HG03196 (cell line): ENCODE data around the gene MAPK4.
"Not testable (repeated sequence)": the region's sequence is repeated elsewhere in the genome, so short reads cannot be mapped to it uniquely, and the experiment has no call there.

Source experiments
- ATAC-seq: cut with Tn5 transposase; IDR thresholded peaks from one replicate; pipeline ENCODE4 v1.9.1; 2021; ENCODE audit not compliant: unreplicated experiment

Gene MAPK4

DNA sequence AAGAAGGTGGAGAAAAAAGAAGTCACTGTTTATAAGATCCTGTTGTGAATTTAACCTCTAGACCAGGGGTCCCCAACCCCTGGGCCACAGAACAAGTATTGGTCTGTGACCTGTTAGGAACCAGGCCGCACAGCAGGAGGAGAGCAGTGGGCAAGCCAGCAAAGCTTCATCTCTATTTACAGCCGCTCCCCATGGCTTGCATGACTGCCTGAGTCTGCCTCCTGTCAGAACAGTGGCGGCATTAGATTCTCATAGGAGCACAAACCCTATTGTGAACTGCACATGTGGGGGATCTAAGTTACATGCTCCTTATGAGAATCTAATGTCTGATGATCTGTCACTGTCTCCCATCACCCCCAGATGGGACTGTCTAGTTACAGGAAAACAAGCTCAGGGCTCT, 13.3 kb downstream of the MAPK4 start:
- not testable (repeated sequence) for ATAC-seq

DNA sequence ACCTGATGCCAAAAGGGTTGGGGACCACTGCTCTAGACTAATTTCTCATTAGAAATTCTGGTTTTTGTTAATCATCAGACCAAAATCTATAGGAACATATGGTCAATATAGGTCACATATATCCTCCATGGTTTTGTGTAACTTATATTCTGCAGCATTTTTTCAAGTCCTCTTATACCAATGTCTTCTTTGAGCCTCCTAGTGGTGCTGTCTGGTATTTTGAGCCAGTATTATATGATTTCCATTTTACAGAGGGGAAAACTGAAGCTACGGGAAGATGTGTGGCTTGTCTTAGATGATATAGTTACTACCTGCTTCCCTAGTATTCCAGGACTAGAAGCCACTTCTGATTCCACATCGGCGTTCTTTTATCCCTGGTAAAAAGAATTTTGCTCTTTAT, 13.8 kb downstream of the MAPK4 start:
- ATAC-seq = no peak

DNA sequence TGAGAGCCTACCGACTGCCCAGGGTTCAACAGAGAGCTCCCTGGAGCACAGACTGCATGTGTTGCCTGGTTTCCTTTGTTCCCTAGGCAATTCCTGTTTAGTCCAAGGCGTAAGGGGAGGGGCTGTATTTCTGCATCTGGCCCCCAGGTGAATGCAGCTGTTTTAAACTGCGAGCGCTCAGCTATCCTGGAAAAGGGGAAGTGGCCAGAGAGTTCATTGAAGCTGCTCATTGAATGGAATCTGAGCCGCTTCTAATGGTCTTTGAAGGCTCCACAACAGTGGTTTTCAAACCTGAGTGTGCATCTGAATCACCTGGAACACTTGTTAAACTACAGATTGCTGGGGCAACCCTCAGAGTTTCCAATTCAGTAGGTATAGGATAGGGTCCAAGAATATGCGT, 18.1 kb downstream of the MAPK4 start:
- ATAC-seq = no peak

DNA sequence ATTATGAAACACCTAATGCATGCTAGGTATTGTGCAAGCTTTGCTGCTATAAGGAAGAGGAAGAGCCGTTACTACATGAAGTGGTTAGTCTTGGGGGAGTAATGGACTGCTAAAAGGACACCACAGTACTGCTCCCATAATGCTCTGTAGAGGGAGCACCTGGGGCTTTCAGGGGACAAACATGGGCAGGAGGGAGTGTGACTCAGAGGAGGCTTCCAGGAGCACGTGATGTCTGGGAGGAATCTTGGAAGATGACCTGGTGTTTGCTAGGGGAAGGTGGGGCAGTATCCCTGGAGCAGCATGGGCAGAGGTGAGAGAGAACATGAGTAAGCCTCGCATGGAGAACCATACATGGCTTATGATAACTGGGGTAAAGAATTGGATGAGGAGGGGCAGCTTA, 18.8 kb downstream of the MAPK4 start:
- no peak for ATAC-seq

DNA sequence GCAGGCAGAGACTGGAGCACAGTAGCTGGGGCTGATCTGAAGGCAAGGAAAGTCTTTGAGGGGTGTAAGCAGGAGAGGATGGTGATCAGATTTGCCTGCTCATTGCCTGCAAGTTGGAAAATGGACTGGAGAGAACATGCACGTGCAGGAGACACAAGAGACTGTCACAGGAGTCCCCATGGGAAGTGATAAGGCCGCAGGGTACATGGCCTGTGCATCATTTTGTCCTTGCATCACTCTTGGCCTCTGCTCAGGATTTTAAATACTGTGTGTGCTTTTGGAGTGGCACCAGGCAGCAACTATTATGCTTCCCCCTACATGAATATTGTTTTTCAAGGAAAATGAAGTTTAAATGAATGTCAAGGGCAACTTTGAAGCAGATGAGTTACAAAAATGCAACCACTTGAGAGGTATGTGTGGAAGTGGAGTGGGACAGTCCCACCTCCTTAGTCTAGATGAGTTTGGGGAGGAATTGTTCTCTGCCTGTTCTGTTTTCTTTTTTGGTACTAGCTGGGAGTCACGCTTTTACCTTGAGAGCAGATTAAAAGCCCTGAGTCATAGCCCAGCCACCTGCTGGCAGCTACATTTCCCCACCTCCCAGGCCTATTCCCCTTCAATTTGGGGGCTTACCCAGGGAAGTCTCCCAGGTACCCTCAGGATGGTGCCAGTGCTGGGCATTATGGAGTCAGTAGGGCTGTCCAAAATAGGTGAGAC, 19.3 kb downstream of the MAPK4 start:
- no peak for ATAC-seq

DNA sequence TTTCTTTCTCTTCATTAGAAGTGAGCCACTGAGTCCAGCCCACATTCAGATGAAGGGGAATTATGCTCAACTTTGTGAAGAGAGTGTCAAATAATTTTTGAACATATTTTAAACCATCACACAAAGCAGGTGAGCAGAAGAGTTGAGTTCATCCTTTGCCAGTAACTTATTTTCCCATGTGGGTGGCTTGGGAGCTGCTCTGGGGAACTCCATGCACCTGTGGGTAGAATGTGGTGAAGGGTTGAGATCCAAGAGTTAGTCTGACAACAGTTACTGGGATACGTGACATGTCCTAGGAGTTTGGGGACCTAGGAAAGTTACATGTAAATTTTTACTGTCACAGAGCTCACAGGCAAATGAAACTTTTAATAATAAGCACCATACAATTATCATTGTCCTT, 21.6 kb downstream of the MAPK4 start:
- no peak for ATAC-seq

DNA sequence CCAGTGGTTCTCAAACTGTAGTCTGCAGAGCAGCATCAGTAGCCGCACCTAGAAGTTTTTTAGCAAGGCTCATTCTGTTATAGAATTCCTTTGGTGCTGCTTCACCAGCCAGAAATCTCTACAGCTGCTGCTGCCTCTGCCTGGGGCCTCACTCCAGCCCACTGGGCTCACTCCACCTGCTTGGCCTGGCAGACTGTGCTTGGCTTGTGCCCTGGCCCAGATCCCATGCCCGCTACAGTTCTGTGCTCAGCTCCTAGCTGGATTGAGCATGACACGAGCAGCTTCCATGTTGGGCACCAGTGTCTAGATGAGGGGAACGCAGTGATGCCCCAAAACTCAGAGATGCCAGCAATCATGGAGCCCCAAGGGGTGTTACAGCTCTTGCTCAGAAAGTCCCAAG, 22.6 kb downstream of the MAPK4 start:
- ATAC-seq = no peak

DNA sequence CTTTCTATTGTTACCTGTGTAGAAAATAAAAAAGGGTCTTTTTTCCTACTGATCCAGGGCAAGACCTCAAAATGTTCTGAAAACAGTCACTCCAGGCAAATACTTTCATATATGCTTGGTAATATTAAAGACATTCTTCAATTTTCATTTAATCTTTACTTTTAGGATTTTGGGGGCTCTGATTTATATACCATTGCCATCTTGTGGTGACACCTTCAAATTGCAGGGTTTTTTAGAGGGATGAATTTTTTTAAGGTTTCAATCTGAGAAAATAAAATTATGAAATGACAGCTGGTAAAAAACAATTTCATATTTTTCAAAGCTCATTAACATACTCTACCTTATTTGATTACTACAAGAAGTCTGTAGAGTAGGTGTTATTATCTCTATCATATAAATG, 26.8 kb downstream of the MAPK4 start:
- no peak for ATAC-seq

DNA sequence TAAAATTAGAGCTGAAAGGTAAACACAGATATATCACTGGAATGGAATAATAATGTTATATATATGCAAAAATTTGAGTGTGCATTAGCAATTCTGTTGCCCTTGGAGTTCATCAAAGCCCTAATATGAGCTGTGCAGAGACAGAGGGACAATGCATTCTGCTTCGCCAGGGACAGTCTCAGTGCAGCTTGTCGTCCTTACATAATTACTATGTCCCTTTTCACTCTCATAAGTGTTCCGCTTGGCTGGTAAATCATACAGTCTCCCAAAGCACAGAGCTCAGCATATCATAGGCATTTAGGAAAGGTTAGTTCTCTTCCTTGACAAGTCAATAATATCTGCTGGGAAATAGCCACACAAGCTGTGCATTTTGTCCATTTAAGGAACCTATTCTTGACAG, 30.7 kb downstream of the MAPK4 start:
- ATAC-seq = no peak

DNA sequence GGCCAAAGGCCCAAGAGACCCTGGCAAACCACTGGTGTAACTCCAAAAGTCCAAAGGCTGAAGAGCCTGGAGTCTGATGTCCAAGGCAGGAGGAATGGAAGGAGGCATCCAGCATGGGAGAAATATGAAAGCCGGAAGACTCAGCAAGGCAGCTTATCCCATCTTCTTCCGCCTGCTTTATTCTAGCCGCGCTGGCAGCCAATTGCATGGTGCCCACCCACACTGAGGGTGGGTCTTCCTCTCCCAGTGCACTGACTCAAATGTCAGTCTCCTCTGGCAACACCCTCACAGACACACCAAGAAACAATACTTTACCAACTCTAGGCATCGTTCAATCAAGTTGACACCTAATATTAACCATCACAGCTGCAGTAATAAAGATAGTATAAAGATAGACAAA, 34.1 kb downstream of the MAPK4 start:
- no peak for ATAC-seq

DNA sequence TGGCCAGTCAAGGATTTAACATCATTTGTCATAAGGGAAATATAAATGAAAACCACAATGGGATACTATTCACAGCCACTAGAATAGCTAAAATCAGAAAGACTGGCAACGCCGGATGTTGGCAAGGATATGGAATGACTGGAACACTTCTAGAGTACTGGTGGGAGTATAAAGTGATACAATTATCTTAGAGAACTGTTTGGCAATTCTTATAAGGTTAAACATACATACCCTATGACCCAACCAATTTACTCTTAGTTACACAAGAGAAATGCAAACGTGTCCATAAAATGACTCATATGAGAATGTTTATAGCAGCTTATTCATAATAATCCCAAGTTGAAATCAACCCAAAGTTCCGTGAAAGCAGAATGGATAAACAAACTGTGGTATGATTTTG, 35.1 kb downstream of the MAPK4 start:
- ATAC-seq = no peak

DNA sequence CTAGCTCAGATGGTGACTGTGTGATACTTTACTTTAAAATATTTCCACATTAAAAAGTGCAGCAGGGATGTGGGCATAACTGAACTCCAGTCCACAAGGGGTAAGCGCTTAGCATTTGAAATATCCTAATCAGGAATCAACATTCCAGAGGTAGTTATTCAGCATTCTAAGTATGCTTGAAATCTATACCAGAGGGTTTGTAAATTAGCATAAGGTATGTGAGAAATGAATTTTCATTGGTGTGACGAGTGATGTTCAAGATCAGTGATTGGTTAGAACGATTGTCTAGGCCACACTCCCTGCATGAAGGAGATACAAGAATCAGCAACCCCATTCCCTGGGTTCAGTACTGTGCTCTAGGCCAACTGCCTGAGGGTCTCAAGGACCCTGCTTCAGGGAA, 42.6 kb downstream of the MAPK4 start:
- no peak for ATAC-seq

DNA sequence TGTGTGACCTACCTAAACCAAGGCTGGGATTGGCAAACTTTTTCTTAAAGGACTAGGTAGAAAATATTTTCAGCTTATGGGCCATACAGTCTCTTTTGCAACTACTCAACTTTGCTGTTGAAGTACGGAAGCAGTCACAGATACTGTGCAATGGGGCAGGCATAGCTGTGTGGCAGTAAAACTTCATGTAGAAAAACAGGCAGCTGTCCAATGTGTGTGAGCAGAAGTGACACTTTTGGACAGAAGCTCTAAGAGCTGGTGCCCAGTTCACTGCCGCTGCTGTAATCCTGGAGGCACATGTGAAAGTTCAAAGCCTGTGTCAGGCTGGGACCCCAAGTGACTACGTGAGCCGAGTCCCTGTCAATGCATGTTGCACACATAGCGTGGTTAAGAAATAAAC, 46.7 kb downstream of the MAPK4 start:
- no peak for ATAC-seq

DNA sequence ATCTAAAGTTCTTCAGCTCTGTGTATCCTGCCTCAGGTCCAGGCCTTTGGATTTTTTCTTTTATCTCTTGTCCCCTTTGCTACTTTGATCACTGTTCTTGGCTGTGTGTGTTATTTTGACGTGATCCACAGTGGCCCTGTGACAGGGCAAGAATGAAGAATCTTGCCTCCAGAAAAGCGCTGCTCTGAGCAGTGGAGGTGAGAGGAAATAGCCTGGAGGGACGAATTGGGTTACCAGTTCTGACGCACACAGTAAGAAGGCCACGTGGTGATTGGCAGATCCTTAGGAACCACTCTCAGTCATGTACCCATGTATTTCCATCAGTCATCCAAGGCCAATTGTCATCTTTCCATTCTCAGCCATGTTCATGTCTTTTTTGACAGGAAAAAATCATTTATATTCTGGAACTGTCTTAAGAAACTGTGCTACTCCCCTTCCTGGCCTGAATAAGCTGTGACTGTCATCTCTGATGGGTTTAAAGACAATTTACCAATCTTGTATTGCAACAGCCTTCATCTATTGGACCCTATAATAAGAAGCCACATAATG, 47.6 kb downstream of the MAPK4 start:
- ATAC-seq = no peak

DNA sequence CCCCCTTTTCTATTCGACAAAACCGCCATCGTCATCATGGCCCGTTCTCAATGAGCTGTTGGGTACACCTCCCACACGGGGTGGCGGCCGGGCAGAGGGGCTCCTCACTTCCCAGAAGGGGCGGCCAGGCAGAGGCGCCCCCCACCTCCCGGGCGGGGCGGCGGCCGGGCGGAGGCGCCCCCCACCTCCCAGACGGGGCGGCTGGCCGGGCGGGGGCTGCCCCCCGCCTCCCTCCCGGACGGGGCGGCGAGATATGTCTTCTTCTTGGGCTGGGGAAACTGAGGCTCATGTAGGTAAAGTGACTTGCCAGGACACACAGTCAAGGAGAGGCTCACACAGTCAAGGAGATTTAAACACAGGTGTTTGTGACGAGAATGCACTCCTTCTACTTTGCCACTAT, 49.3 kb downstream of the MAPK4 start:
- not testable (repeated sequence) for ATAC-seq

DNA sequence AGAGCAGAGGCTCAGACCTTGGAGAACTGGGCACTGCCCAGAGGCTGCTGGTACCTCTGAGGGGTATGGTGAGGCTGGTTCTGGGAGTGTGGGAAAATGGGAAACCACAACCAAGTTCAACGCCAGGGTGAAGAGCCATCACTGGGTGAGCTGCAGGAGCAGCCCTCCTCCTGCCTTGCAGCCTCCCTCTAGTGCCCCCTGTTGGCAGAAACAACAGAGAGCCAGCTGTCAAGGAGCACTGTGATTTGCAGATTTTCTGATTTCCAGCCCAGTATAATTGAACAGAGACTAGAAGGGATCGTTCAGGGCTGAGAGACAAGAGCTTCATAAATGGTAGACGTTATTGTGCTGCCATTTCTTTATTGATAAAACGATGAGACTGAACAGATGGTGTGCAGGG, 50.5 kb downstream of the MAPK4 start:
- ATAC-seq = no peak

DNA sequence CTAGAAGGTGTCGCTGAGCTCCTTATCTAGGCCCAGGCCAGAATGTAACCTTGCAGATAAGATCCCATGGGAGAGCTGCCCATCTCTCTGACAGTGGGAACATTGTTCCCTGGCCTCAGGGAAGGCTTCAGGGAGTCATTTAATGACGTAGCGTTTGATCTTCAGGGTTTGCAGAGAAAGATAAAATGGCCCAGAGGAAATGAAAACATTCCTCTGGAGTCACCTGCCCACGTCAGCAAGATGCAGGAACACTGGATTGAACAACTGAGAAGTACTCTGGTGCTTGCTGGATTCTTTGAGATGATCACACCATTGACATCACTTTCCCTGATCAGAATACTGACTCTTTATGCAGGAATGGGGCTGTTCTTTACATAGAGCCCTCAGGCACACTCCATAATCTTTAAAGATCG, 51.6 kb downstream of the MAPK4 start:
- ATAC-seq = no peak

DNA sequence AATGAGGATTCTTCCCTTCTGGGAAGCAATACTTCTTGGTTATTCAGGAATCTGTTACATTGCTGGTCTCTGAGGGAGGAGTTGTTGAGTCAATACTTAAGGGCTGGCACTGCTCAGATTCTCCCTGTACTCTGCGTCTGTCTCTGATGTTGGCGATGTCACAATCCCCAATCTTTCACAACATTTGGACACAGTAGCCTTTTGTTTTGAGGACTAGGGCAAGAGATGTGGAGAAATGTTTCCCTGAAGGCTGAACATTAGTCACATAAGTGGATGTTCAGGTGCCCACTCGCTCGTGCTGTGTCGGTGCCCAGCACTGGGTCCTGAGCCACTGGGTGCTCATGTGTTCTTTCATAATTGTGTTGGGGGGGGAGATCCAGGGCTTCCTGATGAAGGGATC, 55.0 kb downstream of the MAPK4 start:
- no peak for ATAC-seq

DNA sequence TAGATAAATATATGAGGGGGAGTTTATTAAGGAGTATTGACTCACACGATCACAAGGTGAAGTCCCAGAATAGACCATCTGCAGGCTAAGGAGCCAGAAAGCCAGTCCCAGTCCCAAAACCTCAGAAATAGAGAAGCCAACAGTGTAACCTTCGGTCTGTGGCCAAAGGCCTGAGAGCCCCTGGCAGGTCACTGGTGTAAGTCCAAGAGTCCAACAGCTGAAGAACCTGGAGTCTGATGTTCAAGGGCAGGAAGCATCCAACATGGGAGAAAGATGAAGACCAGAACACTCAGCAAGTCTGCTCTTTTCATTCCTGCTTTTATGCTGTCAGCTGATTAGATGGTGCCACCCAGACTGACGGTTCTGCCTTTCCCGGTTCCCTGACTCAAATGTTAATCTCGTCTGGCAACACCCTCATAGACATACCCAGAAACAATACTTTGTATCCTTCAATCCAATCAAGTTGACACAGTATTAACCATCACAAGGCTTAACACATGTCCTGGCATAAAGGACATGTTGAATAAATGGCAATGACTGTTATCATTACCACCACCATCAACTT, 56.7 kb downstream of the MAPK4 start:
- no peak for ATAC-seq

DNA sequence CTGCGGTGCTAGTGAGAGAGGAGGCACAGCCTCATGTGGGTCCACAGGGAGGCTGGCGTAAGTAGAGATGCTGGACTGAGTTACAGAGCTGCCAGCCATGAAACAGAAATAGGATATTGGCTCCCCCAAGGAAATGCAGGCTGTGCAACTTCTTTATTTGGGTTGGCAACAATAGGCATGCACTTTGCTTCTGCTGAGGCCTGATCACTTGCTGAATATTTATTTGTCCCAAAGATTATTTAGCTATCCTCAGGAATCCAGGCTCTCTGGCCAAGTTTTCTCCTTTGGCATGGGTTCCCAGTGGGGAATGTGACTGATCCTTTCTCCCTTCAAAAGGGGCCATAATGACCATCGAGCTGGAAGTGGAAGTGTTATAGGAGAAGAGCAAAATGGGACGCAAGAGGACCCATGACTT, 60.0 kb downstream of the MAPK4 start:
- ATAC-seq = no peak

DNA sequence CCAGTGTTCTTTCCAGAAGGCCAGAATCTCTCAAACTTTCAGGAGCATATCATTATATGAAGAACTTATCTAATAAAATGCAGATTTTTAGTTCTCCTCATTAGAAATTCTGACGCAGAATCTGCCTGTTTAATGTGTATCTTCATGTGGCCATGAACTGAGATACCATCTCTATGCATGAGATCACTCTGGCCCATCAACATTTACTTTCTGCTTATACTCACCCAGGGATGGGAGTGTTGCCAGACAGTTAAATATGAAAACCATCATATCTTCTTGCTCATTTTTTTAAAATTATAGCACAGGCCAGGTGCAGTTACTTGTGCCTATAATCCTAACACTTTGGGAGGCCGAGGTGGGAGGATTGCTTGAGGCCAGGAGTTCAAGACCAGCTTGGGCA, 60.4 kb downstream of the MAPK4 start:
- no peak for ATAC-seq

DNA sequence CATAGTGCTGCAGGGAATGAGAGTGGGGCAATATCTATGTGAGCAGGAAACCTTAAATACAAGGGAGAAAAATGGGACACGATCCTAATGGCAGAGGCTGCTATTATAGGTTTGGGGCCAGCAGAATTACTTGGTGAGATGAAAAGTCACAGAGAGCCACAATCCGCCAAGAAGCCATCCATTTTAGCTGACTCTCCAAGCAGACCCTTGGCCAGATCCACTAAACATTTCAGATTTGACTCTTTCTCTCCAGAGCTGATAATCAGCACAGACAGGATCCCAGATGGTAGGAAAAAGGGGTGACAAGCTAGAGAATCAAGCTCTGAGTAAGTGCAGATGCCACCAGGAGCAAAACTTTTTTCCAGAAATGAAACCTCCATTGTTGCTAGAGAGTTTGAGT, 61.5 kb downstream of the MAPK4 start:
- ATAC-seq = no peak

DNA sequence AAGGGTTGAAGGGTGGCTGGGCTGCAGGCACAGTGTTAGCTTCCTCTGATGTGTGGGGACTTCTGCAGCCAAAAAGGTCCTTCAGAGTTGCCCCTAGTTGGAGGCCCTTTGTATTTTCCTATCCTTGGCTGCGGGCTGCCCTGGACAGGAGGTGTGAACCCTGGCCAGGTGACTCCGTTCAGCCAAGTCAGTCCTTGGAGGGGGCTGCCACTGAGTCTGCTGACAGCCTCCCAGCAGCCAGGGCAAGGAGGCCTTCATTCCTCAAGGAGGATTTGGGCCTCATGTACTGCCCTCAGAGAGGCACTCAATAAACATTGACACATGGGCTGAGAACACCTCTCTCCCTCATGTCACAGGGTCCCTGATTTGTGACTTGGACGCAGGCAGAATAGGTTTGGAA, 62.4 kb downstream of the MAPK4 start:
- ATAC-seq = no peak
